GM19043 (cell line): ENCODE results near the gene SAMD9L.
"Not testable (repeated sequence)": the region's sequence is repeated elsewhere in the genome, so short reads cannot be mapped to it uniquely, and the experiment has no call there.

ENCODE experiments used
- ATAC-seq: cut with Tn5 transposase; IDR thresholded peaks from one replicate; pipeline ENCODE4 v1.9.1; 2021; ENCODE audit warnings: low read depth; ENCODE audit not compliant: unreplicated experiment

The SAMD9L gene

DNA sequence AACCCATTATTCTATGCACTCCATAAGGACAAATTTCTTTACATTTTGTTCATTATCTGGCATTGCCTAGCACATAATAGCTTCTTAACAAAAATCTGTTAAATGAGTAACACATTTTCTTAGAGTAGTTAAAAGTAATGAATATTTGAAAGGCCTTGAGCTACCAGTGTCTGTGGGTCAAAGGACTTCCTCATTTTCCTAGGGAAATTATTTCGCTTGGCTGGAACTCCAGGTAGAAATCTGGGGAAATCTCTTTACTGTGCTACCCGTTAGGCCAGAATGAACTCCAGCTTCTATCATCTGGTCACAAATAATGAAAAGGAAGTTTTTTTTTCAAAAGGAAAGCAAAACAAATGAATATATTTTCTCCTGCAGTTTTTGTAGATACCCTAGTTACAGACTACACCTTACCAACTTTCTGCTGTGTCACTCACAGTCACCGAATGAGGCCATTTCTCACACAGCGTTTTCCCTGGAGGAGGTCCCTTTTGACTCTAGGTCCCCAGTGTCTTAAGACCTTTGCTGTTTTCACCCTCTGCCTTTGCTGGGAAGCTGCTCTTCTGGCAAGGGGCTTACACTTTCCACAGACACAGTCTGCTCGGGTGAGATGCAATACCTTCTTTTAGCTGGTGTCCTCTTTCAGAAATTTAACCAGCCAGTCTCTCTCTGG is 1.6 kb downstream of the SAMD9L start:
- ATAC-seq = peak; percentile 23

DNA sequence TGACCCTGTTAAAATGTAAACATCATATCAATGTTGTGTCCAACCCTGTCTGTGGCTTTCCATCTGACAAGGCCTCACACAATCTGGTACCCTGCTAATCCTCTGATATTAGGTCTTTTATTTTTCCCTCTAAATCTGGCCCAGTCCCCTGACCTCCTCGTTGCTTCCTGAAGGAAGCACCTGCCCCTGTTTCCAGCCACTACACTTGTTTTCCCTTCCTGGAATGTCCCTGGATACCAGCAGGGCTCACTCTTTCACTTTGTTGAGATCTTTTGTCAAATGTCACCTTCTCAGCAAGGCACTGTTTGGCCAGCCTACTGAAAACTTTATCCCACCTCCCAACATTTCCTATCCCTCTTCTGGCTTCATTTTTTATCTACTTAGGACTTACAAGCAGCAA is 2.1 kb downstream of the SAMD9L start:
- ATAC-seq = no peak

DNA sequence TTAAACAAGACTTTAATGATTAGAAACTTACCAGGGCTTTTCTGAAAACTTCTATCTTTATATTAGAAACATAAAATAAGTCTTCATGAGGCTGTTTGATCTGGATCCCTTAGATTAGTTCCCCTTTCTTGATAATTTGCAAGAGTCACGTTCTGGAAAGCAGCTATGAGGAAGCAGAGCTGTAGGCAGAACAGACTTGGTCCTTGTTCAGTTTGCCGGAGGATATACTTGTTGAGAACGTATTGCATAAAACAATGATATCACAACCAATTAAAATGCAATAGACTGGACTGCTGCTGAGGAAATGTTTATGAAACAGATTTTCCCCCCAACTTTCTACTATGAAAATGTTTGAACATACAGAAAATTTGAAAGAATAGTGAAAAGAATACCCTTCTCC is 2.8 kb downstream of the SAMD9L start:
- ATAC-seq = no peak

DNA sequence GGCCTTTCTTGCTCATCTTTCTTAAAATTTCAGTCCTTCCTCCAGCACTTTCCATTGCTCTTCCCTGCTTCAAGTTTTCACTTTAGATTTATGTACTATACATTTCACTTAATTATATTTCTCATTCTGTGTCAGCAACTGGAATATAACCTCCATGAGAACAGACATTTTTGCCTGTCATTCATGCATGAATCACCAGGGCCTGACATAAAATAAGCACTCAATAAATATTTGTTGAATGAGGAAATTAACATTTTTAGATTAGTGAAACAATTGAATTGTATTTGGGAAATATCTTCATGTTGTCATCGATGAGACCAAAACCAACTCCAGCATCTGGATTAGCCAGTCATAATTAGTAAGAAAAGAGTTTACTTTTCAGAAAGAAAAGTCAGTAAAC is 6.1 kb downstream of the SAMD9L start:
- ATAC-seq = no peak

DNA sequence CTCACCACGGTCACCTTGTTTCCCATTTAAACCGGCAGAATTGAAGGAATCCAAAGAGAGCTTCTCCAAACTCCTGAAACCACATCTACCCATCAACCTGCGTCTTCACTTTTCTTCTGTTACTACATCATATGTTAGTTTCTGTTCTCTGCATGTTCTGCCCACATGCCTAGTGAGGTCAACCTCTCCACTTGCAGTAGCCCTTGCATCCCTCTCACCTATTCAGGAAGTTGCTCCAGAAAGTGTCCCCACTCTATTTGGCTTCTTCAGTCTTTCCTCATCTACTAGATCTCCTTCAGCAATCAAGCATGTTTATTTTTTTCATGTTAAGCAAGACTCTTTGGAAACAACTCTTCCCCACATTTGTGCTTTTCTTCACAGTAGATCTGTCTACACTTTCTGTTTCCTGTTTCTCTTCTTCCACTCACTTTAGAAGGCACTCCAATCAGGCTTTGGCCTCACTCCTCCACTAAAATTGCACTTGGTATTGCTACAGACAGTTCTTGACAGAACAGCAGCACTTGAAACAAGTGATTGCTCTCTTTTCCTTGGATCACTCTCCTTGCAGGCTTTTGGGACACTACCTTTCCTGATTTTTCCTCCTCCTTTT is 7.5 kb downstream of the SAMD9L start:
- ATAC-seq = no peak

DNA sequence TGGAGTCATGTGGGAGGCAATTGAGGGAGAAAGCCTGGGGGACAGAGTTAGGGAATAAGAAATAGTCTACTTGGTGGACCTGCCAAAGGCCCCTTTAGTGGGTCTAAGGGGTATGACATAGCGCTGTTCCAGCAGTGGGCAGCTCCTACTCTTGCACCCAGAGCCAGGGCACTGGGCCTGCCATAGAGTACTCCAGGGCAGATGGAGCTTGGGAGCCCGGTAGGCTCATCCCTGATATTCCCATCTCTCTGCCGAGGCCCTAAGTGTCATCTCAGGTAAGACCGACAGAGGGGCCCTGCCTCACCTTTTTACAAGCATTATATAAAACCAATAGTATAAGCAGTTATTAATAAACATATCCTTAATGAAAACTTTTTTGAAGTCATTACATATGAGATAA is 9.6 kb downstream of the SAMD9L start:
- no peak for ATAC-seq

DNA sequence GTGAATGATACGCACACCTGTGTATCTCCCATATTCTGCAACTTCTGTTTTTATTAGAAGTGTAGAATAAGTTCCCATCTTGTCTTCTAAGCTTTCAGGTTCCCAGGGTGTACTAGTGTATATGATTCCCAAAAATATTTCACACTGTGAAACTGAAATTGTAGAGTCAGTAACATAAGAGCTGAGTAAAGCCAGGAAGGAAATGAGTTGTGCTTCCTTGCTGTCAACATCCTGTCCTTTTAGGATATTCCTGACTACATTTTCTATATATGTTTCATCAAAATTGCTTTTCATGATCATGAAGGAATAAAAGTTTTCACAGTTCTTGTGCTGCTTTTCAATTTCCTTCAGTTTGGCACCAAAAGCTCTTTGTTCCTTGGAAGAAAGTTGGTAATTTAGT is 15.2 kb downstream of the SAMD9L start:
- no peak for ATAC-seq

DNA sequence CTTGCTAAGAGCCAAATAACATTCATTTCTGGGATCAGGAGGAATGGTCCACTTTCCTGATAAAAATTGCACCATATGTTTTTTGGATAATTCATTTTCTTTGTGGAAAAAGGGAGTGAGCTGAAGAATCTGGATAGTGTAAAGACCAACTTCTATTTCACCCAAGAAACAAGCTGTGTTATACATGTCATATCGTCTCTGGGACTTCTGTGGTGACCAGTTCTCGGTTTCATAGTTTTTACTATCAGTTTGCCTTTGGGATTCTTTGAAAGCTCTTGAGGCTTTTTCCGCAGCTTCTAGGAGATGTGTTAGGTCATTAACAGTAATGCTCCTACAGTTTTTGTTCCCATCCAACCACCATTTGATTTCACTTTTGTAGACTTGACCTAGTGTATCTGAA is 16.0 kb downstream of the SAMD9L start:
- ATAC-seq = no peak

DNA sequence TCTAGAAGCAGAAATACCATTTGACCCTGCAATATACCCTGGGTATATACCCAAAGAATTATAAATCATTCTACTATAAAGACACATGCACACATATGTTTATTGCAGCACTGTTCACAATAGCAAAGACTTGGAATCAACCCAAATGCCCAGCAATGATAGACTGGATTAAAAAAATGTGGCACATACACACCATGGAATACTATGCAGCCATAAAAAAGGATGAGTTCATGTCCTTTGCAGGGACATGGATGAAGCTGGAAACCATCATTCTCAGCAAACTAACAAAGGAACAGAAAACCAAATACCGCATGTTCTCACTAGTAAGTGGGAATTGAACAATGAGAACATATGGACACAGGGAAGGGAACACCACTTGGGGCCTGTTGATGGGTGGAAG is 21.2 kb downstream of the SAMD9L start:
- not testable (repeated sequence) for ATAC-seq

DNA sequence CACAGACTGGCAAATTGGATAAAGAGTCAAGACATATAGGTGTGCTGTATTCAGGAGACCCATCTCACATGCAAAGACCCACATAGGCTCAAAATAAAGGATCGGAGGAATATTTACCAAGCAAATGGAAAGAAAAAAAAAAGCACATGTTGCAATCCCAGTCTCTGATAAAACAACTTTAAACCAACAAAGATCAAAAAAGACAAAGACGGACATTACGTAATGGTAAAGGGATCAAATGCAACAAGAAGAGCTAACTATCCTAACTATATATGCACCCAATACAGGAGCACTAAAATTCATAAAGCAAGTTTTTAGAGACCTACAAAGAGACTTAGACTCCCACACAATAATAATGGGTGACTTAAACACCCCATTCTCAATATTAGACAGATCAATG is 24.7 kb downstream of the SAMD9L start:
- not testable (repeated sequence) for ATAC-seq

DNA sequence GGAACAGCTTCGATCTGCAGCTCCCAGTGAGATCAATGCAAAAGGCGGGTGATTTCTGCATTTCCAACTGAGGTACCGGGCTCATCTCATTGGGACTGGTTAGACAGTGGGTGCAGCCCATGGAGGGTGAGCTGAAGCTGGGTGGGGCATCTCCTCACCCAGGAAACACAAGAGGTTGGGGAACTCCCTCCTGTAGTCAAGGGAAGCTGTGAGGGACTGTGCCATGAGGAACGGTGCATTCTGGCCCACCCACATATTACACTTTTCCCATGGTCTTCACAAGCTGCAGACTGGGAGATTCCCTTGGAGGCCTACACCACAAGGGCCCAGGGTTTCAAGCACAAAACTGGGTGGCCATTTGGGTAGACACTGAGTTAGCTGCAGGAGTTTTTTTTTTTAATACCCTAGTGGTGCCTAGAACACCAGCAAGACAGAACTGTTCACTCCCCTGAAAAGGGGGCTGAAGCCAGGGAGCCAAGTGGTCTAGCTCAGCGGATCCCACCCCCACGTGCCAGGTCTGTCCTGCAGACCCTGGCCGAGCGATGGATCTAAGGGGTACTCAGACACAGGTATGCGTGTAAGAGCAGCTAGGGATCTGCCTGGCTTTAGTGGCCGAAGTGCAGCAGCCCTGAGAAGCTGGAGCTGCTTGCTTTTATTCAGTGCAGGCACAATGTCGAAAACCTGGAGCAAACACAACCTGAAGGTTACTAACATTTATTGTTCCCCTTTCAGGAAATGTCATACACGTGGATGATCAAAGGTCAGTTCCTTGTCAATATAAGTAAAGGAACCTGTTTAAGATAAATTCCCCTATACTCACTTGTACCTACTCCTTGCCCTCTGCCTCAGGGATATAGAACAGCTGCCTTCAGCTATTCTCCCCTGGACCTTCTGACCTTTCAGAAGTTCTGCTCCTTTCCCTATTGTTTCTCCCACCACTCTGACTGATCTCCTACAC is 27.3 kb downstream of the SAMD9L start:
- ATAC-seq = no peak

DNA sequence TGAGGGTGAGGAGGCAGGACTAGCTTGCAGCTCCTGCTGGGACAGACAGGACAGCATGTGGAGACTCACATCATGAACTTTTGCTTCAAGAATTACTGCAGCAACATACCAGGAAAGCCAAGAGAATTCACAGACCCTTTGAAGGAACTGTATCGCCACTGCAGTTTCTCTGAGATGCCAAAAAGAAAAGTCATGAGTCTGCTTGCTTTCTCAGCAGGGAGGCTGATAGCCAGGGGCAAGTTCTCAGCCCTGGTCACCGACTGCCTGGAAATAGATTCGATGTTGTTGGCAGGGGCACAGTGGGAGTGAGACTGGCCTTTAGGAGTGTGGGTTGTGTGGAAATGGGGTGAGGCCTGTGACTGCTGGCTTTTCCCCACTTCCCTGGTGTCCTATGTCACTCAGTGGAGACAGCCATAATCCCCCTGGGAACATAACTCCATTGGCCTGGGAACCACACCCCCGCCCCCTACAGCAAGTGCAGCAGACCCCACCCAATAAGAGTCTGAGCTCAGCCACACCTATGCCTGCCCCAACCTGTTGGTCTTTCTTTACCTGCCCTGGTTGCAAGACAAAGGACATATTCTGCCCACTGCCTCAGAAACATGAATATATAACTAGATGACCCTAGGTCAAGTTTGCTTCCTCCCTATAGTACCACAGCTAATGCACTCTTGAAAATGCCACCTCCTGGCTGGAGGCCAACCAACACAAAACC is 28.8 kb downstream of the SAMD9L start:
- ATAC-seq = no peak

DNA sequence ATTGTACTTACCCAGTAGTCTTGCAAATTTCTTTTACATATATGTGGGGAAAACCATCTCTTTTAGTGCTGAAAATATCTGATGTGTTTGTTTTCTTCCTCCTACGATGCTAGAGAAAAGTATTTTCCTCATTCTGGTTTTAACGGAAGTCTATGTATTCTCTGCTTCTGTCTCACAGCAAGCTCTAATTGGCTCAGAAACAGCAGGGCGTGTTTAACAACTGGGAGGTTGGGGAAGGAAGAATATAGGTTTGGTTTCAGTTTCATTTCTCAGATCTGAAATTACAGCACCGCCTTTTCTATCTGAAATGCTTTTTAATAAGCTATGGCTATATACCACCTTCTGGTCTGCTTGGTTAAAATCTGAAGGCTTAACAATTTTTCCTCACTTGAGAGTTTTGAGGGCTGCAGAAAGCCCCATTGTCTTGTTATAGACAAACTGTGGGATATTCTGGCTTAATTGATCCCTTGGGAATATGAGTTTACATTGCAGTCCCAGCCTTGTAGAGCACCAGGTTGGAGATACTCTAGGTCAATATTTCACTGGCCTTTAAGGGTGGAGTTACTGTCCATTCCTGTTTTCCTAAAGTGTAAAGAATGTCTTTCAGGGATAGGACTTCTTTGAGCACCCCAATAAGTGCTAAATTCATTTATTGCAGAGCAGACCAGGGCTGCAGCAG is 30.2 kb downstream of the SAMD9L start, which contains the start of gene SAMD9:
TSS of gene SAMD9 (minus strand) at position 128 of the 679 bp plus-strand sequence. CDS start 11,882 bp downstream, outside the sequence.
- ATAC-seq = peak; percentile 100

DNA sequence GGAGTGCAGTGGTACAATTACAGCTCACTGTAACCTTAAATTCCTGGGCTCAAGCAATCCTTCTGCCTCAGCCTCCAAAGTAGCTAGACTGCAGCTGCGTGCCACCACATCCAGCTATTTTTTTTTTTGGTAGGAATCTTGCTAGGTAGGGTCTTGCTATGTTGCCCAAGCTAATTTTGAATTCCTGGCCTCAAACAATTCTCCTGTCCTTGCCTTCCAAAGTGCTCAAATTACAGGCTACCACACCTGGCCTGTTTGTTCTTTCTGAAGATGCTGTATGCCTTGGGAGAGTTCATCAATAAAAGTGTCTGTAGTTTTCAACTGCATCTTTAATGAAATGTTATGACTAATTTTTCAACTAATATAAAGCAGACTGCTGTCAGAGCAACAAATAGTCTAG is 30.9 kb downstream of the SAMD9L start:
- no peak for ATAC-seq

DNA sequence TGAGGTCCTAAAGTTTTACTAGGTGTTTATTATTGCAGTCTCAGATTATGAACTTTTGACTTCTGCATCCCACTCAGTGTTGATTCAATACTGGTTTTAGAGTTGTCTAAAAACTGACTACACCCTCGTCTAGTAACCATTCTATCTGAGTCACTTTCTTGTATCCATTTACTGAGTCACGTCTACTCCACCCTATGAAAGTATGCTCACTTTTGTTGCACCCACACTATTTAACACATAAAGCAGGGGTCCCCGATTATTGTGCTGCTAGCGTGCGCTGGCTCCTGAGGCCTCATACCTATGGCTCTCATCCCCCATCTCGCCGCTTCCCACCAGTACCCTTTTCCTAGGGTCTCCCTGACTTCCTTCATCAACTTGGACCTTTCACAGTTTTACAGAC is 32.4 kb downstream of the SAMD9L start:
- ATAC-seq = no peak

DNA sequence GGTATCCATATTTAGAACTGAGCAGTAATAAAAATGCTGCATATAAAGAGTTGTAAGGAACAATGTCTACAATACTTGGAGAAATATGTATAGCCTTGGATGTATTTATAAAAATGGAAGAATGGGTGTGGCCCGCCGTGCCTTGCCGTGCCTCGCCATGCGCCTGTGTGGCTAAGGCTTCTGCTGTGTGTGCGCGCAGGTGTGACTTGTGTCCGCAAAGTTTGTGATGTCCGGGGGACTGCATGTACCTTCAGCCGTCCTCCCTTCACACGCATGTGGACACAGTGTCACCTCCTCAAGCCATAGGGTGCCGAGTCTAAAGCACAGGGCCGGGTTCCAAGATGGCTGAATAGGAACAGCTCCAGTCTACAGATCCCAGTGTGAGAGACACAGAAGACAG is 40.2 kb downstream of the SAMD9L start:
- no peak for ATAC-seq

DNA sequence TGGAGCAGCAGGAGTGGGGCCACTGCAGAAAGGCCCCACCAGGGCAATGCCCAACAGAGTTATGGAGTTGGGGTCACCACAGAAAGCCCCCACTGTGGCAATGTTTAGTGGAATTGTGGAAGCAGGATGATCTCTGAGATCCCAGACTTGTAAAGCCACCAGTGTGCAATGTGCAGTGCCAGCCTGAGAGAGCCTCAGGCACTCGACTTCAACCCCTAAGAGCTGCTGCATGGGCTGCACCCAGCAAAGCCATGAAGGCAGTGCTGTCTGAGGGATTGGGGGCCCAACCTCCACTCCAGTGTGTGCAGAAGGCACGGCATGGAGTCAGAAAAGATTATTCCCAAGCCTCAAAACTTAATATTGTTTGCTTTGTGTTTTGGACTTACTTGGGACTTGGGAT is 50.8 kb downstream of the SAMD9L start:
- ATAC-seq = no peak

DNA sequence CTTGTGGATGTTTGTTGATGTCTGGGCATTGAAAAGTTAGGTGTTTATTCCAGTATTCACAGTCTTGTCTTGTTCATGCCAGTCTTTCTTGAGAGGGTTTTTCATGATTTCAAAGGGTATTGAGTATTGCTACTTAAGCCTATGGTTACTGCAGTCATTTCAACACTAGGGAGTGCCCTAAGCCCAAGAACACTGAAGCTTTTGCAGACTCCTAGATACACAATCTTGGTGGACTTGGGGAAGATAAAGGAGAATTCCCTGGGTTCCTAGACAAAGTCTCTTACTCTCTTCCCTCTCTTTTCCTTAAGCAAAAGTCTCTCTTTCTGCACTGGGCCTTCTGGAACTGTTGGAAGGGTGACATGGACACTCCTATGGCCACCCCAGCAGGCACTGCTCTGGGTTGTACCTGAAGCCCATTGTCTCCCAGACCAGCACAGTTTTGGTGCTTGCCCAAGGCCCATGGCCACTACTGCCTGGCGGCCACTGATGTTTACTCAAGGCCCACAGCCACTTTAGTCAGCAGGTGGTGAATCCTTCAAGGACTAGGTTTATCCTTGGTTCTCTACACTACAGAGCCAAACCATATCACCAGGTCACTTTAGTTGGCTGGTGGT is 55.3 kb downstream of the SAMD9L start:
- peak; percentile 68 for ATAC-seq
